GM19099 (cell line): ENCODE results near the gene AARS2.

Experiments
- POLR2A ChIP-seq: IDR thresholded peaks from 3 replicates; pipeline ENCODE4 v1.6.1; 2011; ENCODE audit warnings: low read depth; ENCODE audit not compliant: insufficient read length; ENCODE audit errors: extremely low read depth

The AARS2 gene

DNA sequence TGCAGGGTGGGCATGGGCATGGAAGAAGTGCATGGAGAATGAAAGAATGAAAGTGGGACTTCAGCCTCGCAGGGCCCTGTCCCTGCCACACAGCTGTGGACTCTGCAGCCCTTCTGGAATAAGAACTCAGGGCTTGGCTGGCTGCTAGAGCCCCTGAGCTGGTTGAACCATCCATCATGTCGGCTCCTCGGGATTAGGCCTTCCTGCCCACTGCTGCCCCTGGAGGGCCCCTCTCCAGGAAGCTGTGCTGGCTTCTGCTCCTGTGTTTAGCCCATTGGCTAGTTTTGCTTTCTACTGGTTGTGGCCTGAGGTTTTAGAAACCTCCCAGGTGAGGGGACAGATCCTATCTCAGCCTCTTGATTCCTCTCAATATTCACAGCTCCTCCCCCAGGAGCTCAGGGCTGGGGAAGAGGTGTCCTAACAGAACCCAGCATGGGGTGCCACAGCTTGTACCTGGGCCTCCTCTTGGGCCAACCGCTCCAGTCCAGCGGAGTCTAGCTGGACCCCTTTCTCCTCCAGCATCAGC lies 7.9 kb downstream of the AARS2 start:
- TF ChIP-seq POLR2A = no peak

DNA sequence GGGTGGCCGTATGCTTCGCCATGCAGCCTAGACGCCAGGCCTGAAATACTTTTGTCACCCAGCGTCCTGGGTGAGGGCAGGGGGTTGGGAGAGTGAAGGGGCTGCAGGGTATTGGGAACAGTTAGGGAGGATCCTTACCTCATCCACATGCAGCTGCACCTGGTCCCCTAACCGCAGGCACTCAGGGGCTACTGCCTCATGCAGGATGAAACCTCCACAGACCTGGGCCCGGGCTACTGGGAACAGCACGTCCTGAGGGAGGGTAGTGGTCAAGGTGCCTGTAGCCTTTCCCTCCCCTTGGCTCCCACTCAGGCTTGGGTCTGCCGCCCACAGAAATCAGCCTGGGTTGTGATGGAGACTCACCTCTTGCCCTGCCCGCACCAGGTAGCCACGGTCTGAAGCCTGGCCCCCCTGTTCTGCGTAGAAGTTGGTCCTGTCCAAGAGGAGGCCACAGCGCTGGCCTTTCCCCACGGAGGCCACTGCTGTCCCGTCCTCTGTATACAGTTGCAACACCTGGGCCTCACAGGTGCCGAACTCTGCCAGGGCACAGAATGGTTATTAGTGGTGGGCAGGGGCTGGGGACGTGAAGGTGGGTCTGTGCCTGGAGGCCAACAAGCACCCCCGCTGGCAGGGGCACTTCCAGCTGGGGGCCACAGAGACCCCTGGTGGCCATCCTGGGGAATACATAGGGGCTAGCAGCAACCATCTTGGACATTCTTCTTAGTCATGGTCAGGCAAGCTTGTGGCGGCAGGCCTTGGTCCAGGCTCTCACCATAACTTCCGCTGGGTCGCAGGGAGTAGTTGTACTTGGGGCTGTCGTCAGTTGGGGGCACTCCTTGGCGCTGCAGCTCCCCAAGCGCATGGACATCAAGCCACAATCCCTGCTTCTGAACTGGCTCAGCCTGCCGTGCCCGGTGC lies 8.6 kb downstream of the AARS2 start:
- TF ChIP-seq POLR2A = no peak

DNA sequence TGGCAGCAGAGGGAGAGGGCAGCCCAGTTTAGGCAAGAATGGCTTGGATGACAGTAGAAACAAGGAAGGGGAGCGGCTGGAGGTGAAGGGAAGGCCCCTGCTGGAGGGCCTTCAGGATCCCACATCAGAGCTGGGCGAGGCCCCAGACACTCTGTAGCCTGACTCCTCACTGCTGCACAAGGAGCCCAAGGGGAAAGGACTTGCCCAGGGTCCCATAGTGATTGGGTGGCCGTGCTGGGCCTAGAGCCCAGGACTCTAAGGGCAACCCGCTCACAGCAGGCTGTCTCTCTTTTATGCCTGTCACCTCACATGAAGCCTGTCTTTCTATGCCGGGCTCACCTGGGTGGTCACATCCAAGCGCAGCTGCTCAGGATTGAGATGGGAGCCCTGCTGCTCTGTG lies 9.3 kb downstream of the AARS2 start:
- TF ChIP-seq POLR2A = no peak

DNA sequence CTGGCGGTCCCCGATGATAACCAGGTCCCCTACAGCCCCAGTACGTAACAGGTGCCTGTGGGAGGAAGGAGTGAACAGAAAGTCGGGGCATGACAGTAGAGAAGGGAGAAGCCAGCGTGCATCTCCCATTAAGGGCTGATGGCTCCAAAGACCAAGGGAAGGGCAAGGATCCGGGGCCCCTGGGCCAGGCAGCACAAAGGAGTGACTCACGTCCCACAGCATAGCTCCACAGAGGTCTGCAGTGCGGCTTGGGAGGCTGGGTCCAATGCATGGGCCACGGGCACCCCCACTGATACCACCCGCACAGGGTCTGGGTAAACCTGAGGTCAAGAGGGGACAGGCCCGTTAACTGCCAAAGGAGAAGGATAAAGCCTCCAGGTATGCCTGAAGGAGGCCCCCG lies 10.3 kb downstream of the AARS2 start:
- TF ChIP-seq POLR2A = no peak

DNA sequence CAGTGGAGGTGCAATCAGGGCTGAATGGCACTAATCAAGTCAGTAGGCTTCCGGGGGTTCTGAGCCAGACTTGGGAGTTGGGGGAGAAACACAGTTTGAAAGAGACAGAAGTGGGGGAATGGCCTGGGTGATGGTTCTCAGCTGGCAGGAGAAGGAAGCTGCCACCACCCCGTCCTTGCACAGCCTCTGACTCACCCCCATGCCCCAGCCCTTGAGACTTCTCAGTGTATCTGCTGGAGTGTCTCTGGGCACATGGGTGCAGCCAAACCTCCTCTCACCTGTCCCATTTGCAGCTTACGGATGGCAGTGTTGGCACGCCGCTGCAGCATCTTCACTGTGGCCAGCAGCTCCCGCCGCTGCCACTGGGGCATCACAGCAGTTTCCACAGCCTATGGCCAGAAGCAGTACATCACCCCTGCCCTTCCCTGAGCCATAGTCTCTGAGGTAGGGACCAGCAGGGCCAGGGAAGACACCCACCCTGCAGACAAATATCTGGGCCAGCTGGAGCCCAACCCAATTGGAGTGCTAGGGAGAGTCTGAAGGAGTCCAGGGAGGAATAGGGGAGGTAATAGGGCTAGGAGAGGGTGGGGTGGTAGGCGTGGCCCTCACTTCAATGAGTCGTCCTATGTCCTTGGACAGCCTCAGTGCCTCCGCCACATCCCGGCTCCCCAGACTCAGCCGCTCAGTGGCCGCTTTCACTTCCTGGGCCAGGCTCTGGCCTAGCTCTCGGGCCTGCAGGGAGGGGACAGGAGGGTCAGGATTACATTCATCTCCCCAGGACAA lies 11.2 kb downstream of the AARS2 start:
- no peak for TF ChIP-seq POLR2A

DNA sequence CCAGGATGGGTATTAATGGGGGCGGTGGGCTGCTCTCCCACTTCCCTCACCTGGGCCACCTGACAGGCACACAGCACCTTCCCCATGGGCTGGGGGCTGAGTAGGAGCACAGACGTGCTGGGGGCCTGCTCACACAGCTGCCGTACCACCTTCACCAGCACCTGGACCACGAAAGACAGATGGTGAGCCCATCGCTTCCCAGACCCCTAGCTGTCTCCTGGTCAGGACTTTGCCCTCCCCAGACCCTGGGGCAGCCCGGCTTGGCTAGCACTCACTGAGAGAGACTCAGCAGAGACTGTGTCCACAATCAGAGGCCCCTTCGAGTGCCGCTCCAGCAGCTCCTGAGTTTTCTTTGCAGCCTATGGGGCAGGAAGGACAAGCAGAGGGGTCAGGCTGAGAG lies 12.0 kb downstream of the AARS2 start:
- no peak for TF ChIP-seq POLR2A

DNA sequence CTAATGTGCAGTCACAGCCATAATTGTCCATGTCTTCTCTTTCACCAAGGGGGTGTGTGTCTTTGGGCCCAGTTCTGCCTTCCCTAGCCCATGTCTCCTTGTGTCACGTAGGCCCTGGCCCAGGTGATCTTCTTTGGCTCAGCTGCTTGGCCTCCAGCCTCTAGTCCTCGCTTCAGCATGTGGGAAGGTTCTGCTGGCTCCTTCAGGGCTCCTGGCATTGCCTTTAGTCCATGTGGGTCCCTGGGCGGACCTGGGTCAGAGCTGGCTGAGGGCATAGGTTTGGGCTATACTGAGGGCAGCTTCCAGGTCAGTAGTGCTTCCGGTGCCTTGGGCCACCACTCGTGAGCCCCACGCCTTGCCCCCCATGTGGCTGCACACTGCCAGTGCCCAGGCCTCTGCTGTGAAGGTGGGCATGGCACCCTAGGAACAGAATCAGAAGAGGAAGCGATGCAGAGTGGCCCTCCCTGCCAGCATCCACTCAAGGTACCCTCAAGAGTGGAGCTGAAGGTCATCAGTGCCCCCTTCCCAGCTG lies 12.8 kb downstream of the AARS2 start:
- no peak for TF ChIP-seq POLR2A

DNA sequence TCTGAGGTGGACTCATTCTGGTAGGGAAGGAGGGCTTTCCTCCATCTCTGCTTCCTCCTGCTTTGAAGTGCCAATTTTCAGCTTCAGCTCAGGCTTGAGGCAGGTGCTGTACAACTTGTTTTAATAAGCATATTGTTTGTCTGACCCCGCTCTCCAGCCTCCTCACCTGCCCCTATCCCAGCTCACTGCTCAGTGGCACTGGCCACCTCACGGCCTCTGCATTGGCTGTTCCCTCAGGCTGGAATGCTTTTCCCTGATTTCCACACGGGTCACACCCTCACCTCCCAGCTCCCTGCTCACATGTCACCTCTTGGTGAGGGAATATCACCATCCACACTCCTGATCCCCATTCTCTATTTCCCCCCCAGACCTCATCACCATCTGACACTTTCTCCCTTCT lies 14.3 kb downstream of the AARS2 start:
- no peak for TF ChIP-seq POLR2A

DNA sequence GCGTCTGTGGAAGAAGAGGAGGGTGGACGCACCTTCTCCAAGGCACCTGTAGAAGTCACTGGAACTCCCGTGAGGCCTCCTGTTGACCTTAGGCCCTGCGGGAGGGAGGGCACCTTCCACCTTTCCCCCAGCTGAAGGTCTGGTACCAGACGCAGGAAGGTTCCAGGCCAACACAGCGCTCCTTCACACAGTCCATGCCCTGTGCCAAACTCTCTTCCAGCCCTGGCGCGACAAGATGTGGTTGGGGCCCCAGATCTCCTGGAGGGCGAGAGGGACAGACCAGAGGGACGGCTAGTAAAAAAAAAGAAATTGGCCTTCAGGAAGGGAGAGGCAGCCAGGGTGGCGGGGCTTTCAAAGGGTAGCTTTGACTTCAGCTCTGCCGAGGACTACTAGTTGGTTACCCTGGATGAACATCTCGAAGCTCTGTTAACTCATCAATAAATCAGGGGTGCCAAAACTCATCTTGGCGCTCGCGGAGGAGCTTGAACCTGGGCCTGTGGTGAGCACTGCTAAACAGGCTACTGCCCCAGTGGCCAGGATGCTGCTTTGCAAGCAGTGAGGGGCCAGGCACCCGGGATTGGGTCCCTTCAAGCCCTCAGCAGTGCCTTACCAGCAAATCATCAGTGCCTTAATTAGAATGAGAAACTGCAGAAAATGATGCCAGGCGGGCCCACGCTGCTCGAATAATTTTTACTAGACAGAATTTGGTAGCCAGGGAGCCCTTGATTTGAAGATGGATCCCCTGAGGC lies 14.9 kb downstream of the AARS2 start:
- no peak for TF ChIP-seq POLR2A

DNA sequence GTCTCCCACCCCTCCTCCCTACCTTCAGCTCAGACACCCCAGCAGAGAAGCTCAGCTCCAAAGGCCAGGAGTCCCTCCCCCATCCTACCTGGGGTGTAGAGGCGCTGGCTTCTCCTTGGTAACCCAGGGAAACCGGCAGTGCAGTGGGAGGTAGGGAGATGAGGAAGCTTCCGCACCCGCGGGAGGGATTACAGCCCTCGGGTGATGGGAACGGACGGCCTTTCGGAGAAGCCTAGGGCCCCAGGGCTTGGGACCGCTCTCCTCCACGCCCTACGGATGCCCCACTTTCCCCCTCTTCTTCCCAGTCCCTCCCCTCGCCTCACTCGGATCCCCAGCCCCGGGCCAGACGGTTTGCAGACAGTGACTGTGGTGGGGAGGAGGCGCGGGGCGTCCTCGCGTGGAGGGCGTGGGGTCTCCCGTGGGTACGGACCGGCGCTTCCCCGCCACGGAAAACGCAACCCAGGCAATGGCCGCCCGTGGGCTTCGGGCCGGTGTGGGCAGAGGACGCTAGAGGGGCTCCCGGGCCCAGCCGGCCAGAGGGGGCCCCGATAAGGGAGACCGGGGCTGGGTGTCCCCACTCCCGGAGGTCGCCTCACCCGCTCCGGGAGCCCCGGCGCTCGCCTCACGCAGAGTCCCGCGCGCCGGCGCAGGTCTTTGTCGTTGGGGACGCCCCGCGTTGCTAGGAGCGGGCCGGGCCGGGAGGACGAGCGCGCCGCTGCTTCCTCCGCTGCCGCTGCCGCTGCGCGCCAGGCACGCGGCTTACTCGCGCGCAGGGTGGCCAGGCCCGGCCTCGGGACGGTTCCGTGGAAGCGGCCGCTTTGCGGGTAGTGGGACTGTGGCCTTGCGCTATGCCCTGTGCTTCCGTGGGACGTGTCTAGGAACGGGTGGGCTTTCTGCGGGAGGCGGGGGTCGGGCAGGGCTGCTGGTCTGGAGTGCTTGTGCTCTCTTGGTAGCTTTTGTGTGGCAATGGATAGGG lies 15.8 kb downstream of the AARS2 start:
- no peak for TF ChIP-seq POLR2A

DNA sequence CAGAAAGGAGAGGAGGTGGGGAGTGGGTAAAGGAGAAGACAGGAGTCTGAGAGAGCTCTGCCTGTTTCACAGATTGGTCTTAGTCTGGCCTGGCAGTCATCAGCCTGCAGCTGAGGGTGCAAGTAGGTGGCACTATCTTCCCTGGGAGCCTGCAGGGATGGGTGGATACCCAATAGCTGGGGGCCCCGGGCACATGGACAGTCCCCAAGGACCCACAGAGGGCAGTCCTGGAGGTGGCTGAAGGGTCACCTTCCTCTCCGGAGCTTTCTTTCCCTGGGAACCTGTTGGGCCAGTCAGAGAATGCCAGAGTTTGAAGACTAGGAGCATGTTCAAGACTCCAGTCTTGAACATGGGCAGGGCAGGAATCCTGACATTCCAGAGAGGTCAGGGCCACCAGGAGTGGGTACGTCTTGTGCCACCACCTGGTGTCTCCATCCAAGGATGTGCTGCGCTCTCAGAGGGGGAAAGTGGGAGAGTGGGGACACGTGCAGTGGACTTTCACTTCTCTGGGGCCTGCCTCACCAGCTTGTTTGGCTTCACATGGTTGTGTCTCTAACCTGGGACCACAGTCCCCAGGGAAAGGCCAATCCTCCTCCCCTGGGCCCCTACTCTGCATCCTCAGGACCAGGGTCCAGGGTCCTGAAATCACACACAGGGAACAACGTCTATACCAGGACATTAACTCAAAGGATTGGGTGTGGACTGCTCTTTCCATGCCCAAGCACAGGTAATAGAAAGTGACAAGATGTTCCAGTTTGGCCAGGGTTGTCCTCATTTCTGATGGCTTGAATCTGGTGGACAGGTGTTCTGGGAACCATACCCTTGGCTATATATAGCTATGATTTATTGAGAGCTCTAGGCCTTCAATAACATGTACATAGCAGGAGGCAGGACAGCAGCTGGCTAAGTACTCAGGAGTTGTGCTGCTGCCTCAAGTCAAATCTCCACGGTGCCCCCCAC lies 18.0 kb downstream of the AARS2 start:
- TF ChIP-seq POLR2A = no peak

DNA sequence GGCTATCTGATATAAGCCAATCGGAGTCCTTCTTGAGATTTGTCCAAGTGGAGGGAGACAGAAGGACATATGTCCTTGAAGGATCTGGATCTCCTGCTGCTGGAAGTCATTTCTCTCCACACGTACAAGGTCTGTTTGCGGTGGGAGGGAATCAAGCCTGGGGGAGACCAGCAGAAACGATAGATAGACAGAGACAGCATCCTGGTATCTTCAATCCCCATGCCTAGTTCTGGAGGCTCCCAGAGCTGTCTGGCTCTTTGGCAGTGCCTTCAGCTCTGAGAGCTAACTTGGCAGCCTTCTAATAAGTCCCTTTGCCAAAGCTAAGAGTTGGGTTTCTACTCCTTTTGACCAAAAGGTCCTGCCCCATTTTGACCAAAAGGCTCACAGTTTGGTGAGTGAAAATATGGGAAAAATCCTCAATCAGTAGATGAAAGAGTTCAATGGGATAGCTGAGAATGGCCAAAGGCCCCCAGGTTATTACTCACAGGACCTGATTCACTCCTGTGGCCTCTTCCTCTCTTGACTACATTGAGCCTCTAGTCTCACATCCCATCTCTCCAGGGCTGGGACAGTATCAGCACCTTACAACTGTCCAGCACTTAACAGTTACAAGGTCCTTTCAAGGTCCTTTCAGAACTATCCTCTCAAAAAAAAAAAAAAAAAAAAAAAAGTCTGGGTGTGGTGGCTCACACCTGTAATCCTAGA lies 20.3 kb downstream of the AARS2 start:
- TF ChIP-seq POLR2A = no peak

DNA sequence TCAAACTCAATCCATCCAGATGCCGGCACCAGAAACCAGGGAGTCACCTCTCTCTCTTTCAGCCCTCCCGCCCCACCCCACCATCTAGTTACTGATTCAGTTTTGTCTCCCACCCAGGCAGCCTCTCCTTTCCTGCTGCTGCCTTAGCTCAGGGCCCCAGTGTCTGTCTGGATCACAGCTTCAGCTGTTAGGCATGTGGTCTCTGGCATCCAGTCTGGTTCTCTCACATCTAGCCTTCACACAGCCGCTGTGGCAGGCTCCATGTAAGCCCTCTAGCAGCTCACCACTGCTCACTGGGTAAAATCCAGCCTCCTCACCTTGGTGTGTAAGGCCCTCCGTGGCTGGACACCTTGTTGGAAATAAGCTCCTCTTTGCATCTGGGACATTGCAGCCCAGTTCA lies 21.3 kb downstream of the AARS2 start:
- TF ChIP-seq POLR2A = no peak
